Psoas muscle (tissue), 8 donors: Measurements from ENCODE around the gene SPAG17. TPM values are rescaled to one million over a fixed set of nuclear protein-coding genes. Genes with fewer than 3 reads are reported as not detected.
A peak's percentile ranks its signal among the peaks of the same experiment; 100 is the strongest.

Source experiments
- ATAC-seq, 4 donors: fragments of 200-7000 bp; cut with Tn5 transposase; one replicate each; pipeline ENCODE4 v1.9.1; 2020; ENCODE audit warnings: moderate library complexity in 3 of 4, mild to moderate bottlenecking in 2 of 4
- DNase-seq, 2 donors: peaks; one replicate each; pipeline ENCODE4 v3.0.0-alpha.2; 2020
- H3K27ac ChIP-seq: fragments of 200-600 bp; one replicate; pipeline ENCODE4 v1.8.0; 2022
- H3K27me3 ChIP-seq, 3 donors: fragments of 200-600 bp in 1 of 3; one replicate each; pipeline versions ENCODE4 v1.6.1 to v1.8.0; 2013 to 2022; ENCODE audit warnings: low read length in 2 of 3, mild to moderate bottlenecking in 2 of 3, moderate library complexity in 1 of 3; ENCODE audit not compliant: insufficient read depth in 3 of 3
- H3K36me3 ChIP-seq, 2 donors: fragments of 200-600 bp in 1 of 2; one replicate each; pipeline versions ENCODE4 v1.6.1 to v1.8.0; 2013 to 2022; ENCODE audit warnings: low read depth in 1 of 2, mild to moderate bottlenecking in 1 of 2, moderate library complexity in 1 of 2; ENCODE audit not compliant: insufficient read depth in 1 of 2
- H3K4me1 ChIP-seq: fragments of 200-600 bp; one replicate; pipeline ENCODE4 v1.8.0; 2022
- H3K4me3 ChIP-seq: fragments of 200-600 bp; one replicate; pipeline ENCODE4 v1.8.0; 2022; ENCODE audit warnings: mild to moderate bottlenecking
- H3K9me3 ChIP-seq: fragments of 200-600 bp; one replicate; pipeline ENCODE4 v1.8.0; 2022
- CTCF ChIP-seq: fragments of 200-600 bp; IDR thresholded peaks from one replicate; pipeline ENCODE4 v1.8.0; 2022; ENCODE audit warnings: antibody characterized with exemption
- WGBS, 3 donors: extraction: QIAGEN DNeasy Blood & Tissue Kit; methylation state at CpG; one replicate each; pipeline versions ENCODE4 v1.1.6 to v1.1.7; 2013; 5-methylcytosine and 5-hydroxymethylcytosine counted together
- intact Hi-C, 2 donors: fragments of 100-400 bp; cut with DNase I; formaldehyde crosslinking; loops; one replicate each; pipeline versions ENCODE4 v1.11.0 to v1.14.2; 2022
- long read RNA-seq, 2 donors: library from polyadenylated mRNA; unstranded; transcript quantifications; one replicate each; pipeline ENCODE4 v2.0.0, GENCODE V29; 2021
- polyA plus RNA-seq, 3 donors: library from polyadenylated mRNA; stranded (reverse); fragments of 200-250 nt; gene quantifications; one replicate each; pipeline ENCODE4 v1.2.3, GENCODE V29; 2013
- total RNA-seq, 4 donors: library from RNA; stranded (reverse); fragmentation: NEBNext Ultra II Directional in 2 of 4; extraction: Animal tissue kit (Norgen Biotek cat#: 25700) in 2 of 4; gene quantifications; one replicate each; pipeline versions ENCODE4 v1.2.1 to v1.2.4, GENCODE V29; 2021 to 2023
- donor health status: healthy with polysubstance abuse.
- donor health status: DM: no; HTN: no; CAD: no; lungs with moderate emphysema.
- donor health status: Bipolar disorder and iron deficiency.
- donor health status: healthy.
- donor health status: DM: yes; HTN: yes; CAD: no.
- donor health status: DM: no; HTN: no; CAD: no.
- donor health status: DM: no; HTN: no; CAD: no.
- donor health status: DM: yes; HTN: yes; CAD: no.

The SPAG17 gene
- total RNA-seq (under 1 TPM in 1 of 4 donors, not detected in 3; 0.46 TPM), polyA plus RNA-seq (under 1 TPM; 0.03 to 0.09 (median 0.09) TPM)
- long read RNA-seq, donor 1, result 0 reads
- long read RNA-seq, donor 2, result 0 reads

GRCh38 chr1:118185084-118185832 lies at the start of gene SPAG17:
TSS of gene SPAG17 (minus strand) at chr1:118185228. CDS start at chr1:118185157, 71 bp downstream.
- Histone ChIP-seq H3K4me1 (no peaks in the 10 kb centered on the region), H3K4me3 (peak within 1 kb of the TSS; percentile 58), H3K36me3 (no peaks in the 10 kb centered on the region), H3K27me3 (no peaks in the 10 kb centered on the region), H3K27ac (no peak within 1 kb of the TSS), H3K9me3 (no peaks in the 10 kb centered on the region)
- 11 to 13% (median 13%) methylated on average over 30 of the region's 30 CpGs for WGBS, 3 donors
- DNase-seq (peak; percentile 58 to 80), ATAC-seq (peak; percentile 55 to 82 (median 68))
- intact Hi-C loops, result no loop called here
- no peak for TF ChIP-seq CTCF

GRCh38 chr1:118225471-118225870 lies 40.4 kb upstream of the SPAG17 start:
- DNase-seq (no peak), ATAC-seq (no peak)
- Histone ChIP-seq H3K27me3 (no peaks in the 10 kb centered on the region), H3K4me1 (peaks cover 3% of the 10 kb centered on the region), H3K27ac (no peak overlapping the region), H3K36me3 (no peaks in the 10 kb centered on the region), H3K4me3 (no peak overlapping the region), H3K9me3 (no peaks in the 10 kb centered on the region)
- intact Hi-C loops, result loop anchor here (10.0 kb wide), 2 partner anchors 279 to 779 kb away; no protein-coding TSS in a partner anchor
- WGBS, 3 donors, result 91 to 93% (median 91%) methylated on average over 6 of the region's 6 CpGs
- no peak for TF ChIP-seq CTCF

- 20 to 48% (median 29%) methylated on average over 1 of the region's 1 CpG for WGBS, 3 donors
- peak; percentile 78 to 98 (median 95) for ATAC-seq
- H3K27me3 ChIP-seq, result no peaks in the 10 kb centered on the region
- intact Hi-C loops, result loop anchor here (5.0 to 10.0 kb wide), 4 partner anchors 281 to 784 kb away; no protein-coding TSS in a partner anchor
- peak; percentile 65 for TF ChIP-seq CTCF
- peaks cover 3% of the 10 kb centered on the region for H3K4me1 ChIP-seq
- H3K4me3 ChIP-seq, result no peak overlapping the region
- no peak overlapping the region for H3K27ac ChIP-seq
- H3K9me3 ChIP-seq, result no peaks in the 10 kb centered on the region
- DNase-seq, result peak in 1 of 2 donors; percentile 49
- no peaks in the 10 kb centered on the region for H3K36me3 ChIP-seq
Measured at GRCh38 chr1:118223426-118223825, 38.4 kb upstream of the SPAG17 start.

GRCh38 chr1:118219438-118219837 lies 34.4 kb upstream of the SPAG17 start:
- DNase-seq, result no peak
- Histone ChIP-seq H3K27me3 (no peaks in the 10 kb centered on the region), H3K4me1 (peaks cover 3% of the 10 kb centered on the region), H3K27ac (no peak overlapping the region), H3K36me3 (no peaks in the 10 kb centered on the region), H3K9me3 (no peaks in the 10 kb centered on the region), H3K4me3 (no peak overlapping the region)
- intact Hi-C loops, result no loop called here
- ATAC-seq, result no peak
- 89 to 94% (median 91%) methylated on average over 2 of the region's 2 CpGs for WGBS, 3 donors
- TF ChIP-seq CTCF, result no peak
